Adrenal gland (tissue), 12 donors: ENCODE data around the gene CYP2A7. TPM values are rescaled to one million over a fixed set of nuclear protein-coding genes. Genes with fewer than 3 reads are reported as not detected.
A peak's percentile ranks its signal among the peaks of the same experiment; 100 is the strongest.
"Not testable (repeated sequence)": the region's sequence is repeated elsewhere in the genome, so short reads cannot be mapped to it uniquely, and the experiment has no call there.

Source experiments
- DNase-seq, 7 donors: peaks; one replicate each; pipeline ENCODE4 v3.0.0-alpha.2; 2019 to 2020
- H3K27ac ChIP-seq, 5 donors: fragments of 200-600 bp; sonication (generic) in 4 of 5; 1 replicate in 3 of 5; 2 replicates in 2 of 5; pipeline versions ENCODE4 v1.5.1 to v1.8.0; 2016 to 2020; ENCODE audit warnings: mild to moderate bottlenecking in 1 of 5
- H3K27me3 ChIP-seq: fragments of 200-600 bp; 2 replicates; pipeline ENCODE4 v1.8.0; 2021
- H3K36me3 ChIP-seq, 2 donors: fragments of 200-600 bp; replicated peaks in 1 of 2; 1 replicate in 1 of 2; 2 replicates in 1 of 2; pipeline versions ENCODE4 v1.5.1 to v1.8.0; 2018 to 2022
- H3K4me1 ChIP-seq, 2 donors: fragments of 200-600 bp; replicated peaks in 1 of 2; 1 replicate in 1 of 2; 2 replicates in 1 of 2; pipeline versions ENCODE4 v1.5.1 to v1.8.0; 2018 to 2021
- H3K4me3 ChIP-seq, 4 donors: fragments of 200-600 bp; sonication (generic) in 3 of 4; one replicate each; pipeline ENCODE4 v1.5.1; 2016 to 2018
- H3K9me3 ChIP-seq, 3 donors: fragments of 200-600 bp; sonication (generic) in 1 of 3; replicated peaks in 1 of 3; 1 replicate in 2 of 3; 2 replicates in 1 of 3; pipeline versions ENCODE4 v1.5.1 to v1.8.0; 2016 to 2021
- POLR2A ChIP-seq, 2 donors: fragments of 450-650 bp; IDR thresholded peaks; one replicate each; pipeline ENCODE4 v1.6.1; 2017; ENCODE audit warnings: antibody characterized with exemption in 2 of 2, mild to moderate bottlenecking in 2 of 2, moderate library complexity in 1 of 2
- WGBS, 4 donors: extraction: QIAGEN DNeasy Blood & Tissue Kit in 2 of 4; methylation state at CpG; one replicate each; pipeline versions ENCODE4 v1.1.5 to v1.1.7; 2013 to 2017; 5-methylcytosine and 5-hydroxymethylcytosine counted together
- intact Hi-C, 2 donors: fragments of 100-400 bp; cut with DNase I; formaldehyde crosslinking; loops; one replicate each; pipeline versions ENCODE4 v1.14.1 to v1.15.0; 2022 to 2023
- polyA plus RNA-seq, 3 donors: library from polyadenylated mRNA; stranded (reverse); fragments of 200-250 nt in 2 of 3; fragments of 350-450 nt in 1 of 3; fragmentation: Illumina TruSeq in 1 of 3; extraction: RNeasy Lipid Tissue Mini Kit (QIAGEN cat#74804) in 1 of 3; gene quantifications; one replicate each; pipeline ENCODE4 v1.2.3, GENCODE V29; 2013 to 2014
- total RNA-seq, 9 donors: library from RNA; depleted of rRNA in 4 of 9; stranded (reverse); fragments of >200 nt in 4 of 9; fragments of 120-200 nt in 1 of 9; fragmentation: NEBNext Ultra II Directional in 1 of 9; extraction: Animal tissue kit (Norgen Biotek cat#: 25700) in 1 of 9; gene quantifications; one replicate each; pipeline versions ENCODE4 v1.1.0 to v1.2.4, GENCODE V29; 2013 to 2023
- TF ChIP-seq, protein P1 (sequence below), 6 experiments: fragments of 450-650 bp in 4 of 6; fragments of 200-600 bp in 2 of 6; sonication (generic) in 1 of 6; IDR thresholded peaks; 1 replicate in 5 of 6; 2 replicates in 1 of 6; pipeline versions ENCODE4 v1.5.1 to v1.8.0; 2016 to 2021; ENCODE audit warnings: antibody characterized with exemption in 6 of 6, mild to moderate bottlenecking in 2 of 6, moderate library complexity in 1 of 6
- donor health status: healthy with polysubstance abuse.
- donor health status: Bipolar disorder and iron deficiency.
- donor health status: DM: yes; HTN: yes; CAD: no.
- donor health status: DM: no; HTN: no; CAD: no.
- donor health status: DM: no; HTN: no; CAD: no.
- donor health status: DM: yes; HTN: yes; CAD: no.

Gene CYP2A7
- total and polyA plus RNA-seq, 12 donors = not detected

GRCh38 chr19:40908976-40909375, 26.9 kb upstream of the CYP2A7 start:
- H3K9me3 ChIP-seq = no peaks in the 10 kb centered on the region
- WGBS, 4 donors = 20 to 62% (median 49%) methylated on average over 6 of the region's 6 CpGs
- peaks cover 0 to 6% of the 10 kb centered on the region in 2 donors for H3K4me1 ChIP-seq
- peak overlapping the region in 1 of 4 donors; percentile 22 for H3K4me3 ChIP-seq
- peak in 3 of 7 donors; percentile 39 to 74 (median 63) for DNase-seq
- H3K27ac ChIP-seq = no peak overlapping the region
- TF ChIP-seq POLR2A (IDR thresholded peaks at IDR 0.05) = no peak
- TF ChIP-seq, protein P1, sequence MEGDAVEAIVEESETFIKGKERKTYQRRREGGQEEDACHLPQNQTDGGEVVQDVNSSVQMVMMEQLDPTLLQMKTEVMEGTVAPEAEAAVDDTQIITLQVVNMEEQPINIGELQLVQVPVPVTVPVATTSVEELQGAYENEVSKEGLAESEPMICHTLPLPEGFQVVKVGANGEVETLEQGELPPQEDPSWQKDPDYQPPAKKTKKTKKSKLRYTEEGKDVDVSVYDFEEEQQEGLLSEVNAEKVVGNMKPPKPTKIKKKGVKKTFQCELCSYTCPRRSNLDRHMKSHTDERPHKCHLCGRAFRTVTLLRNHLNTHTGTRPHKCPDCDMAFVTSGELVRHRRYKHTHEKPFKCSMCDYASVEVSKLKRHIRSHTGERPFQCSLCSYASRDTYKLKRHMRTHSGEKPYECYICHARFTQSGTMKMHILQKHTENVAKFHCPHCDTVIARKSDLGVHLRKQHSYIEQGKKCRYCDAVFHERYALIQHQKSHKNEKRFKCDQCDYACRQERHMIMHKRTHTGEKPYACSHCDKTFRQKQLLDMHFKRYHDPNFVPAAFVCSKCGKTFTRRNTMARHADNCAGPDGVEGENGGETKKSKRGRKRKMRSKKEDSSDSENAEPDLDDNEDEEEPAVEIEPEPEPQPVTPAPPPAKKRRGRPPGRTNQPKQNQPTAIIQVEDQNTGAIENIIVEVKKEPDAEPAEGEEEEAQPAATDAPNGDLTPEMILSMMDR (IDR thresholded peaks at IDR 0.05) = peak in 4 of 6 experiments; percentile 18 to 44 (median 42)
- intact Hi-C loops = loop anchor here in 1 of 2 donors (5.0 kb wide), 1 partner anchor 247 kb away; no protein-coding TSS in a partner anchor
- H3K36me3 ChIP-seq = no peaks in the 10 kb centered on the region
- H3K27me3 ChIP-seq = no peaks in the 10 kb centered on the region

DNA sequence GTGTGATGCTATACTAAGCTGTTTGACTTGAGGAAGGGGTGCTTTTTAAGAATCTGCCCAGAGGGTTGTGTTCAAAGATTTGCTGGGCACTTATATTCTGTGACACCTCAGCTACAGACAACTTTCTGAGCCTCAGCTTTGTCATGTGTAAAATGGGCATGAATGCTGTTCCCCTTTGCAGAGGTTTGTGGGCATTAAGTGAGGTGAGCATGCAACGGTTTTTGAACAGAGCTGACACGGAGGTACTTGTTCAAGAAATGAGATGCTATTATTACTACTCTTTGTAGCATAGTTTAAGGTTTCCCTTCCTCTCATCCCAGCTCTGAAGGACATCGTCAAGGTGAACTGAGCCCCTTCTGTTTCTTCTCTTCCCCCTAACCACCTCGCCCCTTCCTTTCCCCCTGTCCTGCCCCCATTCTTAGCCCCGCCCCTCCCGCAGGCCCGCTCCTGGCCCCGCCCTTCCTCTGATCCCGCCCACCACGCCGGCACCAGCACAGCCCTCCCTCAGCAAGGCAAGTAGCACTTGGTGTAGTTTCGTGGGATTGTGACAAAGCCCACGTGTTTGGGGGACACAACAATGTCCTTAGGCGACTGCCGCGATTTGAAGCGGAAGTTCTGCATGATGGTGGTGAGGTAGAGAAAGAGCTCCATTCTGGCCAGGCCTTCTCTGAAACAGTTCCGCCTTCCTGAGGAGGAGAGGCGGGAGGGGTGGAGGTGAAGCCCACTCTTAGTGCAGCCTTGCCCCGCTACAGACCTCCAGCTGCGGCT, 26.1 kb upstream of the CYP2A7 start:
- H3K4me1 ChIP-seq = peaks cover 0 to 6% of the 10 kb centered on the region in 2 donors
- TF ChIP-seq POLR2A (IDR thresholded peaks at IDR 0.05) = no peak
- TF ChIP-seq, protein P1 (IDR thresholded peaks at IDR 0.05) = no peak
- no peak overlapping the region for H3K27ac ChIP-seq
- DNase-seq = peak in 4 of 7 donors; percentile 8 to 54 (median 34)
- WGBS, 4 donors = 13 to 31% (median 26%) methylated on average over 14 to 21 of the region's 21 CpGs
- intact Hi-C loops = loop anchor here in 1 of 2 donors (5.0 kb wide), 1 partner anchor 246 kb away; no protein-coding TSS in a partner anchor
- no peaks in the 10 kb centered on the region for H3K9me3 ChIP-seq
- H3K36me3 ChIP-seq = no peaks in the 10 kb centered on the region
- no peaks in the 10 kb centered on the region for H3K27me3 ChIP-seq
- peak overlapping the region in 1 of 4 donors; percentile 22 for H3K4me3 ChIP-seq

GRCh38 chr19:40906512-40906911, 24.5 kb upstream of the CYP2A7 start:
- intact Hi-C loops = loop anchor here in 1 of 2 donors (5.0 kb wide), 1 partner anchor 244 kb away; no protein-coding TSS in a partner anchor
- Histone ChIP-seq H3K27me3 (no peaks in the 10 kb centered on the region), H3K4me3 (no peak overlapping the region), H3K27ac (no peak overlapping the region), H3K9me3 (no peaks in the 10 kb centered on the region), H3K36me3 (no peaks in the 10 kb centered on the region), H3K4me1 (peaks cover 0 to 6% of the 10 kb centered on the region in 2 donors)
- TF ChIP-seq POLR2A (IDR thresholded peaks at IDR 0.05) = no peak
- TF ChIP-seq, protein P1 (IDR thresholded peaks at IDR 0.05) = no peak
- DNase-seq = no peak

DNA sequence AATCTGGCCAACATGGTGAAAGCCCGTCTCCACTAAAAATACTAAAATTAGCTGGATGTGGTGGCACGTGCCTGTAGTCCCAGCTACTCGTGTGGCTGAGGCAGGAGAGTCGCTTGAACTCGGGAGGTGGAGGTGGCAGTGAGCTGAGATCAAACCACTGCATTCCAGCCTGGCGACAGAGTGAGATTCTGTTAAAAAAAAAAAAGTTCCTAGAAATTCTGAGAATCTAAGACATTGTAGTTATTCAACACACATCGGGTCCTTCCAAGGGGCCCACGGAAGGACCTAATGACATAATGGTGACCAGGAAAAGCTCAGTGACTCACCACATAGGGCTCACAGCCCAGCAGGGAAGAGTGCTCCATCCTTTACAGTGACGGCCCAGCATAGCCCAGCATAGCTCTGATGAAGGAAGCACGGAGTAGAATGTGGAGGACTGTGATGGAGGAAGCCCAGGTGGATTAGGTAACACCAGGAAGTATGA, 22.7 kb upstream of the CYP2A7 start:
- not testable (repeated sequence) for H3K4me1 ChIP-seq, H3K36me3 ChIP-seq, H3K4me3 ChIP-seq, H3K27me3 ChIP-seq, DNase-seq, H3K27ac ChIP-seq, H3K9me3 ChIP-seq
- intact Hi-C loops = loop anchor here in 1 of 2 donors (5.0 kb wide), 1 partner anchor 242 kb away; no protein-coding TSS in a partner anchor
- WGBS, 4 donors = 67 to 73% (median 71%) methylated on average over 10 of the region's 10 CpGs

DNA sequence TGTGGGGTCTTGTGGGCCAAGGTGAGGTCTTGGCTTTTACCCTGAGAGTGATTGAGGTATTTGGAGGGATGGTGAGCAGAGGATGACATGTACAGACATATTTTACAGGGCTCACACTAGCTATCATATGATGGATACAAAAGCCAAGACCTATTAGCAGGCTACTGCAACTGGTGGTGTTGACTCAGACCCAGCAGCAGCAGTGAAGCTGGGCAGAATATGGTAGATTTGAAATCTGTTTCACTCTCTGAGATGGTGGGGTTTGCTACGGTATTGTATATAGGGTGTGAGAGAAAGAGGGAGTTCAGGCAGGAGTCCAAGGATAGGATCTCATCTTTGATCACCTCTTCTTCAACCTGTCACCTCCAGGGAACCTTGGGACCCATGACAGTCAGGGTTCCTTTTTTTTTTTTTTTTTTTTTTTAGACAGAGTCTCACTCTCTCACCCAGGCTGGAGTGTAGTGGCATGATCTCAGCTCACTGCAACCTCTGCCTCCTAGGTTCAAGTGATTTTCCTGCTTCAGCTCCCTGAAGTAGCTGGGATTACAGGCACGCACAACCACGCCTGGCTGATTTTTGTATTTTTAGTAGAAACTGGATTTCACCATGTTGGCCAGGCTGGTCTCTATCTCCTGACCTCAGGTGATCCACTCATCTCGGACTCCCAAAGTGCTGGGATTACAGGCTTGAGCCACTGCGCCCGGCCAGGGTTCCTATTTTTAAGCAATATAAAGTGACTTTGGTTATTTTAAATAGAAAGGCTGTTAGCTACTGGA, 20.1 kb upstream of the CYP2A7 start:
- H3K36me3 ChIP-seq, H3K4me3 ChIP-seq, H3K9me3 ChIP-seq, DNase-seq, H3K4me1 ChIP-seq, intact Hi-C loops, H3K27ac ChIP-seq, H3K27me3 ChIP-seq: not testable (repeated sequence)
- WGBS, 4 donors = 74 to 83% (median 79%) methylated on average over 6 of the region's 6 CpGs

DNA sequence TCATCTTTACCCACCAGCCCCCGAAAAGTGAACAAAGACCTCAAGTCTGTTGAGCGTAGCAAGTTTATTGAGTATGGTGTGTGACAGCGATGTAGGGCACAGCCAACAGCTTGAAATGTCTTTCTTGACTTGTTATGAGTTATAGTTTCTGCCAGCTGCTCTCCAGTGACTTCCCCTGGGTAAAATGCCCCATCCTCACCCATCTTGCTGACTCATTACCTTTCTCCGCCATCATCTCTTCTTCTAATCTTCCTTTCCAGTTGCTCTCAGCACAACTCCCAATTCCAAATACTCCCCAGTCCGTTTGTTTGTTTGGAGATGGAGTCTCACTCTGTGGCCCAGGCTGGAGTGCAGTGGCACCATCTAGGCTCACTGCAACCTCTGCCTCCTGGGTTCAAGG, 18.5 kb upstream of the CYP2A7 start:
- H3K4me1 ChIP-seq, DNase-seq, intact Hi-C loops, H3K4me3 ChIP-seq, H3K36me3 ChIP-seq, H3K27ac ChIP-seq, H3K27me3 ChIP-seq, H3K9me3 ChIP-seq: not testable (repeated sequence)
- WGBS, 4 donors = 81 to 92% (median 84%) methylated on average over 5 of the region's 5 CpGs

- H3K36me3 ChIP-seq, H3K4me3 ChIP-seq, H3K27ac ChIP-seq, H3K27me3 ChIP-seq, H3K9me3 ChIP-seq, H3K4me1 ChIP-seq, intact Hi-C loops, DNase-seq: not testable (repeated sequence)
- WGBS, 4 donors = 77 to 83% (median 83%) methylated on average over 12 of the region's 12 CpGs
Measured at GRCh38 chr19:40899964-40900363, 17.9 kb upstream of the CYP2A7 start.
